ENCODE results near the gene UGT1A5. TPM values are rescaled to one million over a fixed set of nuclear protein-coding genes. Genes with fewer than 3 reads are reported as not detected.

The UGT1A5 gene
- polyA plus RNA-seq, 3 donors: not detected

DNA sequence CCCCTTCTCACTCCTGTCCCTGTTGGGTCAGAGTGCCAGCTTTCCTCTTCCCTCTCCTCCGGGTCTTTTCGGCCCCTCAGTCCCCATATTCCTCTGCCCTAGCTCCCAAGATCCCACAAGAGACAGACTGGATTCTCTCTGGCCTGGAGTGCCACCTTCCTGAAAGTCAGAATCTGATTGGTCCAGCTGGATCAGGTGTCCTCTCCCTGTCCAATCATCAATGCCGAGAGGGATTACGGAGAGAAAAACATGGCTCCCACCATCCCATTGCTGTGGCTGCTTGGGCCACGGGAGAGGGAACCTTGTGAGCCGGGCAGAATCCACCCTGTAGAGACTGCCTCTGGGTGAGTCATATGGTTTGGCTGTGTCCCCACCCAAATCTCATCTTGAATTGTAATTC, 62.7 kb downstream of the UGT1A5 start:
- DNase-seq (ENCODE audit: low read depth in 3 of 3, low spot score in 2 of 3): no peak

DNA sequence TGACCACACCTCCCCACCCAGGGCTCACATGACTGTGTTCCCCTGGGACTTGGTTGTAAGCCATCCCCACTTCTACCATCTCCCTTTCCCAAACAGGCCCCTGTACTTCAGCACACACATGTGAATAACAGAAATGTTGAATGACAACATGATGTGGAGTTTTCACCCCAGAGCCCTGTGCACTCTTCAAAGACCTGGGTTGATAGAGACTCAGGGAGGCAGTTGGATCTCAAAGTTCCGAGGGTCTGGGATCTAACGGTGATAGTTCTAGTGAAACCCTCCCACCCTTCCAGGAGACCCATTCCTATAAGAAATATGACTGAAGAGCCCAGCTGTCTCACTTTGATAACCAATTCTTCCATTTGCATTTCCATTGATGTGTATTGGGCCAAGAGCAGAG, 65.3 kb downstream of the UGT1A5 start, which contains the start of gene MROH2A:
TSS of gene MROH2A (plus strand) at position 301 of the 400 bp plus-strand sequence. CDS start 1,029 bp downstream, outside the sequence.
- no peak for DNase-seq (ENCODE audit: low read depth in 3 of 3, low spot score in 2 of 3)

DNA sequence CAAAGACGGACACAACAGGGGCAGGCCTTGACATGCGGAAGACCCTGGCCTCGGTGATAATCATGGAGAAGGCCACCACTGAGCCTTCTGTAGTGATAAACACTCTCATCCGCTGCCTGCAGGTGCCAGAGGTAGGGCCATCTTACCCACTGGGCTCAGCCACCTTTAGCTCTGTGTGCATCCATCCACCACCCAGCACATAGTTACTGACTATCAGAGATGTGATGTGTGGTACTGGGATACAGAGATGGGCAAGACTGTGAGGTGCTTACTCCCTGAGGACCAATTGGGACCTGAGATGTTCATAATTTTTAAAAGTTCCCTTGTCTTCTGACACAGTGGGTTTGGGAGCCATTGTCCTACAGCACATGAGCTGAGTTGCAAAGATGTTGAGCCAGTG, 67.0 kb downstream of the UGT1A5 start:
- no peak for DNase-seq (ENCODE audit: low read depth in 3 of 3, low spot score in 2 of 3)

DNA sequence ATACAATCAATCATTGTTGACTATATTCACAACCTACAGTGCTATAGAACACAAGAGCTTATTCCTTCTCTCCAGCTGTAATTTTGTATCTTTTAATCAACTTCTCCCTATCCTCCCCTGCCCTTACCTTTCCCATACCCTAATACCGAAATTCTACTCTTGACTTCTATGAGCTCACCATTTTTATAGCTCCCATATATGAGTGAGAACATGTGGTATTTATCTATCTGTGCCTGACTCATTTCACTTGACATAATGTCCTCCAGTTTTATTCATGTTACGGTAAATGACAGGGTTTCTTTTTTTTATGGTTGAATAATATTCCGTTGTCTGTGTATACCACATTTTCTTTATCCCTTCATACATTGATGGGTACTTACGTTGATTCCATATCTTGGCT, 68.1 kb downstream of the UGT1A5 start:
- no peak for DNase-seq (ENCODE audit: low read depth in 3 of 3, low spot score in 2 of 3)

DNA sequence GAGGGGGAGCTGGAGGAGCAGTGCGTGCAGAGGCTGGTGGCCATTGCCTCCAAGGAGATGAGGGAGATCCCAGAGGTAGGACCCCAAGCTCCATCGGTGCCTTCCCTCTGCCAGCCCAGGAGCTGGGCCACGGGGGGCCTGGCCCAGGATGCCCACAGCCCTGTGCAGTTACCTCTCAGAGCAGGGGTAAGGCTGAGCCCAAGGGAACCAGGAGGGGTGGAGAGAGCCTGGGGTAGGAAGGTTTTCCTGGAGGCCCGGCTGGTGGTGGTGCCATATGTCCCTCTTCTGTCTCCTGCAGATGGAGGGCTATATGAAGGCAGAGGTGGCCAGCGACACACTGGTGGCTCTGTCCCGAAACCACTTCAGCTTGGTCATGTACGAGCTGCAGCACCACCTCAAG, 76.8 kb downstream of the UGT1A5 start:
- no peak for DNase-seq (ENCODE audit: low read depth in 3 of 3, low spot score in 2 of 3)

DNA sequence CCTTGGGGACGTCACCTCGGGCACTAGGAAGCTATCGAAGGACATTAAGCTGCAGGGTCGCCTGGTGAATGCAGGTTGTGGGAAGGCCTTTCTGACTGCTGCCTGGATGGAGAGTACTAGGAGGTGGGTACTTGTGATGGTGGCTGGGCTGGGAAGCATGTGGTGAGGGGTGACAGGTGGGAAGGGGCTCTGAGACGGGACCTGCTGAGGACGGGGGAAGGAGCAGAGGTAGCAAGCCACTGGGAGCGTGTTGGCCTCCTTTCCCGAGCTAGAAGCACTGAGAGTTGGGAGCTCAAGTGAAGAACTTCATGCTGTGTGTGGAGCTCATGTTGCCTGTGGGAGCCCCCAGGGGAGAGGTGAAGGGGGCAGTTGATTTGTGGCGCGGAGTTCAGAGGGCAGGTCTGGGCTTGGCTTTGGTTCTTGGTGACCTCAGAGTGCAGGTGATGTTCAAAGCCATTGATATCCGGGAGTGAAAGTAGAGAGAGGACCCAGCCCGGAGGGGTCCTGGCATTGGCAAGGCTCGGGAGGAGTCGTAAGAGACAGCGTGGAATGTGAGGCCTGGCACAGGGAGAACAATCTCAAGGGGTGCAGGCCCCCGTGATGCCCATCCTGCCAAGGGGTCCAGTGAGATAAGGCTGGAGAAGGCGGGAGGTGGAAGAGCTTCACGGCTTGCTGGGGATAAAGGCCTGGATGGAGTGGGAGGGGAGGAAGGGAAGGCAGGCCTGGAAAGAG, 78.6 kb downstream of the UGT1A5 start:
- DNase-seq (ENCODE audit: low read depth in 3 of 3, low spot score in 2 of 3): no peak

DNA sequence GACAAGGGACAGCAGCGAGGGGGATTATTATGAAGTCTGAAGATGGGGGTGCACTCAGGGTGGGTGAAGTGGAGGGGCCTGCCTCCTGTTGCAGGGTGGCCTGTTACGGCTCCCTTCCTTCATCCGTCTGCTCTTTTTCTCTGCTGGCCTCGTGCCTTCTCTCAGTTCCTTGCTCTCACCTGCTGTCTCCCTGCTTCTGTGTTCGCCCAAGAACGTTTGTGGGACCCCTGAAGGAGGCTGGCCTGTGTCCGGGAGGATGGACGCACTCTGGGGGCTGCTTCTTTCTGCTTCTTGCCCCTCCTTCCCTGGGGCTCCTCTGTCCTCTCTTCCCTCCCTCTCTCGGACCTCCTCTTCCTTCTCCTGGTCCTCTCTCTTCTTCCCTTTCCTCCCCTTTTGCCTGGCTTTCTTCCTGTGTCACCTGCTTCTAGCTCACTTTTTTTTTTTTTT, 79.2 kb downstream of the UGT1A5 start:
- no peak for DNase-seq (ENCODE audit: low read depth in 3 of 3, low spot score in 2 of 3)

DNA sequence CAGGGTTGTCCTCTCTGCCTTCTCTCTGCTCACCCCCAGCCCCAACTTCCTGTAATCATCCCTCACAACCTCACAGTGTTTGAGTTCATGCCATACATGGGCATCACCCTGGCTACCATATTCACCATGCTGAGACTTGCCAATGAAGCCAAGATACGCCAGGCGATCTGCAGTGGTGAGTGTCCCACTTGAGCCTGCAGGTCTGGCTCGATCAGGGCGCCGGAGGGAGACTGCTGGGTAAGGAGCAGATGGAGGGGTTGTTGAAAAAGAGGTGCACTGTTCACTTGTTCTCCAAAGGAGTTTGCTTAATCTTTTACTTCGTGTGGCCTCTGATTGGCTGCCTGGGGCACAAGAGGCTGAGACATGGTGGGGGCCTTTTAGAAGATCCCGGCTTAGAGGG, 80.0 kb downstream of the UGT1A5 start:
- DNase-seq (ENCODE audit: low read depth in 3 of 3, low spot score in 2 of 3): no peak

DNA sequence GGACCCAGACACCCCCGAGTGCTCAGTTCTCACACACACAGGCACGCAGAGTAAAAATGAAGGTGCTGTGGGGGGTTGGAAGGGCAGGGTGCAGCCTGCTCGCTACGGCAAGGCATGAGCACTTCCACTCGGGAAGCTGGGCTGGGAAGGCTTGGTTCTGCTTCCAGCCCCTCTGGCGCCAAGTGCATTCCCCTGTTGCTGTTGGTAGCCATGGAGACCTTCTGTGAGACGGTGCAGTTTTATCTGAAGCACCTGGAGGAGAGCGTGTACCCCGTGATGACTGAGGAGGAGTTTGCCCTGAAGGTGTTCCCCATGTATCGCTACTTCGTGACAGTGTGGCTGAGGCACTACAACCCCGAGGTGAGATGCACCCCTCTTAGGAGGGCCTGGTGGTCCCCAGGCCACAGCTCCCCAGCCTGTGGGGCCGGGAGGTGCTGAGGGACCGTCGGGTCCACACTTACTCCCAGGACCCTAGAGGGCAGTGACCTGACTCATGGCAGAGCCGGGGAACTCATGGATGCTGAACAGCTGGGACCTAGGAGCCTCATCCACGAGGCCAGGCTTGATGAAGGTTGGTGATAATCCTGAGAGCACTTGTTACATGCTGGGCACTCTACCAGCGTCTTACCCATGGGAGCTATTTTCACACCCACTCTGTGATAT, 80.9 kb downstream of the UGT1A5 start:
- DNase-seq (ENCODE audit: low read depth in 3 of 3, low spot score in 2 of 3): no peak

DNA sequence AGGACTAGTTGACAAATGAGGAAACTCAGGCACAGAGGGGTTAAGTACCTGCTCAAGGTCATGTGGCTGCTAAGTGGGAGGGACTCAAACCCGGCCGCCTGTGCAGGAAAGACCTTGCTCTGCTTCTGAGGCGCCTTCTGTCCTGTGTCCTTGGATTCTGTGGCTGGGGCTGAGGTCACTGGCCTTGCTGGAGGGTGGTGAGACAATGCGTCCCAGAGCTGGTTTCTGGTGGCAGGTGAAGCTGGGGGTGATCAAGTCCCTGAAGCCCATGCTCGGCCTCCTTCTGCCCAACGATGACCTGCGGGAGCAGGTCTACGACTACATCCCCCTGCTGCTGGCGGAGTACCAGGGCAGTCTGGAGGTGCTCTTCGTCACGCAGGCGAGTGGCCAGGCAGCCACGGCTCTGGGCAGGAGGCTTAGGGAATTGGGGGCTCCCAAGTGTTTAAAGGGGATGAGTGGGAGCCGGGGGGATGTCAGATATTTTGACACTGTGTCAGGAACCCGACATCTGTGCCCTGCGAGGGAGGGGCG, 81.5 kb downstream of the UGT1A5 start:
- no peak for DNase-seq (ENCODE audit: low read depth in 3 of 3, low spot score in 2 of 3)

DNA sequence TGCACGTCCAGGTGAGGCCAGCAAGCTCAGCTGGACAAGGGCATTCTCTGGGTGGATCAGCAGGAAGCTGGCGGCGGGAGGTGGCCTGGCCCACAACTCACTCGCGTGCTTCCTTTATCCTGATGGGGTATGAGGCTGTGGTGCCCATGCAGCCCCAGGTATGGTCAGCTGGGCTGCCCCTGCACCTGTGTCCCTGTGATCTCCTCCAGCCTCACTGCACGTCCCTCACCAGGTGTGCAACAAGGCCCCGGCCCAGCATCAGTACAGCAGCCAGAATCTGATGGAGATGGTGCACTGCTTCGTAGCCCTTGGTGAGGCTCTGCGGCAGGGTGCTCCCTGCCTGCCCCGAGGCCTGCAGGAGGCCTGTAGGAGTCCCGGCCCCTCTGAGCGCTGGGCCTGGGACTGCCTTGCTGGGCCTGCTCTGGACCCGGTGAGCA, 83.0 kb downstream of the UGT1A5 start:
- no peak for DNase-seq (ENCODE audit: low read depth in 3 of 3, low spot score in 2 of 3)

DNA sequence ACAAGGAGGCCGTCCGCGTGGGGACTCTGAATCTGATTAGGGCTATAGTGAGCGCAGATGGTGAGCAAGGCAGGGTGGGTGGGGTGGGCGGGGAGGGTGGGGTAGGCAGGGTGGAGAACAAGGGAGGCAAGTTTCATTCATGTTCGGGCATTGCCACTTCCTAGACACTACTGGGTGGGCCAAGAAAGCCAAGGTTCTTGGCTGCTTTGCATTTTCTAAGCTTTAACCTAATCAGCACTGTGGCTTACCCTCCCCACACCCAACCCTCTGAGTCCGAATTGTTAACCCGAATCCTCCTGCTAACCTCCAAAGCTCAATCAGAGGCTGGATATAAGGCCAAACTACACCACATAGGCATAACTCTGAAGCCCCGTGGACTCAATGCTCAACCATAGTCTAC, 83.5 kb downstream of the UGT1A5 start:
- DNase-seq (ENCODE audit: low read depth in 3 of 3, low spot score in 2 of 3): no peak

DNA sequence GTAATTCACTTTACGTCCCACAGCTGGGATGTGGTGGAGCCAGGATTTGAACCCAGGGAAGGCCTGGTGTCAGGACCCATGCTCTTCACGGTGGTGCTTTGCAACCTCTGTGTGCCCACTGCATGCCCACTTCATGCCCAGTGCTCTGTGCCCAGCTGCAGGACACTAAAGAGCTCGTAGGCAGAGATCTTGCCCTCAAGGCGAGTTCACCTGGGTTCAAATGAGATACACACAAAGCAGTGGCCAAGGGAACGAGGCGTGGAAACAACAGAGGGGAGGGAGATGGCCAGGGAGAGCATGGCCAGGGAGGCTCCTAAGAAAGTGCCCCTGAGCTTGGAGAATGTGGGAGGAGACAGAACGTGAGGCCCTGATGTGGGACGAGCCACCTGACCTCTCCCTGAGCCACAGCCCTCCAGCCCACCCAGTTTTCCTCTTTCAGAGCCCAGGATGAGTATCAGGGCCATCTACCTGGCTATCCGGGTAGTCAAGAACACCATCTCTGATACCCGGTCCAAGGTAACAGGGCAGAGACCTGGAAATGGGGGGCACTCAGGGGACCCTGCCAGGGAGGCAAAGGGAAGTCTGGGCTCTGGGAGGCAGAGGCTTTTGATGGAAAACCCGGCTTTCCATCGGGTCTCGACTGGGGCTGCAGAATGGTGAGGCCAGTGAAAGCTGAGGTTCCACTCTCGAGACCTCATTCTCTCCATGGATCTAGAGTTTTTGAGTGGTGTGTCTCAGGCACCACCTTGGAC, 85.8 kb downstream of the UGT1A5 start:
- DNase-seq (ENCODE audit: low read depth in 3 of 3, low spot score in 2 of 3): no peak

DNA sequence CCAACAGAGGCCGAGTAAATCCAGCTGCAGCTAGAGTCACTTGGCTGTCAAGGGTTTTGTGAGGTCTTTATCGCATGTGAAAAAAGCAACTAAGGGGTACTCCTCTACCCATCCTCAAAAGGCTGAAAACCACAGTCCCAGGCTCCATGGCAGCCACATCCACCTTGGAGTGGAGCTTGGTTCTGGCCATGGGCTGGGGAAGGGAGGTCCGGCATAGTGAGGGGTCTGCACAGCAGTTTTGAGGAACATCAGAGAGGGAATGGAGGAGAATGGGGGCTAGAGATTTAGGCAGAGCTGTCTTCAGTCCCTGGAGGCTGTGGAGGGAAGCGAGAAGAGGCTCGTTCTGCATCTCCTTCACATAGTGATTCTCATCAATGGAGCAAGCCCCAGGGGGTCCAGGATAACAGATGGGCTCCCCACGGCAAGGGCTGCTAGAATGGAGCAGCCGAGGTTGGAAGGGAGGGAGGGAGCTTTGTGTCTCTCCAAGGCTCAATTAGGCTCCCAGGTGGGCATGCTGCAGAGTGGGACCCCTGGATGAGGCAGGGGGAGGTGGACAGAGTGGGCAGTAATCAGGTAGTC, 86.5 kb downstream of the UGT1A5 start:
- no peak for DNase-seq (ENCODE audit: low read depth in 3 of 3, low spot score in 2 of 3)

DNA sequence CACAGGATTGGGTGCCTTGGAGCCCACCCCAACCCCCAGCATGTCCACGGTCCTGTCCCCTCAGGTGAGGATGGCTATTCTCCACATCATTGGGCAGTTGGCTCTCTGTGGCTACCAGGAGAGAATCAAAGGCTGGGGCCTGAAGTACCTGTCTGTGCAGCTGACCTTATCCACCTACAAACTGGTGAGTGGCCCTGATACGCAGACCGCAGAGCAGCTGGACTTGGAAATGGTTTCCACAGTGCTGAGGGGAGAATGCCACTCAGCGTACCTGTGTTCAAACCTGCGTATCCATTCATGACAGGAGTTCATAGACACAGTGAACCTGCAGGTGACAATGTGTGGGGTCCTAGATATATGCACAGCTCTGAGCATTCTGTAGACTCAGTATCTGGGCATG, 87.0 kb downstream of the UGT1A5 start:
- DNase-seq (ENCODE audit: low read depth in 3 of 3, low spot score in 2 of 3): no peak

DNA sequence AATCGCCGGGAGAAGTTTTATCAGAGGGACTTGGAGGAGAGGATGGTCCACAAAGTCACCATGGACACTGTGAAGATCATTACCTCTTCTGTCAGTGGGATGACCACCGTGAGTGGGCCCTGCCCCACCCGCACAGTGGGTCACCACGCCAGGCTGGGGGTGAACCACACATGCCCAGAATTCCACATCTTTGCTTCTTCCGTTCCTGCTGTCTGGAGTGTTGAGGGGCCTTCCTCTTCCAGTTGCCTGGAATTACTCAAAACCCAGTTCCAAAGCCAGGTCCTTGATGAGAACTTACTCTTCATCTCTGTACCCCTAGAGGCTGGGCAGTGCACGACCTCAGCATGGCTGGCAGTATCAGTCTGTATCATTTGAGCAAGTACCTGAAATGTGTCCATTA, 87.5 kb downstream of the UGT1A5 start:
- DNase-seq (ENCODE audit: low read depth in 3 of 3, low spot score in 2 of 3): no peak

DNA sequence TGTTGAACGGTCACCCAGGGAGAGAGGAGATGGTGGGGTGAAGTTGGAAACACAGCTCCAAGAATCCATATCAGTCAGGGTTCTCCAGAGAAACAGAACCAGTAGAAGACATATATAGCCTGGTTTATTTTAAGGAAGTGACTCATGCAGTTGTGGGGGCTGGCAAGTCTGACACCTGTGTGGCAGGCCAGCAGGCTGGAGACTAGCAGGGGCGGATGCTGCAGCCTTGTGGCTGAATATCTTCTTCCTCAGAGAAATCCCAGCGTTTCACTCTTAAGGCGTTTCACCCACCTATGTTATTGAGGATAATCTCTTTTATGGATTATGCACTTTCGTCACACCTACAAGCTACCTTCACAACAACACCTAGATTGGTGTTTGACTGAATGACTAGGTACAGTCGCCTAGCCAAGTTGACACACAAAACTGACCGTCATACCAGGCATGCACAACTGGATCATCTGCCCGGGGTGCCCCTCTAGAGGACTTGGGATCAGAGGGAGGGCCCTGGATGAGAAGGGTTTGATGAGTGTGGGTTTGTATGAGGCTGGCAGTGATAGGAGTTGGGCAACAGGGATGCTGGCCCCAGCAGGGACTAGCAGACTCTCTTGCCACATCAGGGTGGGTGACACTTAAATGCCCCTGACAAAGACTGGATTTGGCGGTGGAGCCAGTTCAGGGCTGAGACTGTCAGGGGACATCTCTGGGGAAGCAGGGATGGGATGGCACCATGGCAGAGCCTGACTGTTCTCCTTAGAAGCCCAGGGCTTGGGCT, 88.8 kb downstream of the UGT1A5 start:
- DNase-seq (ENCODE audit: low read depth in 3 of 3, low spot score in 2 of 3): no peak

DNA sequence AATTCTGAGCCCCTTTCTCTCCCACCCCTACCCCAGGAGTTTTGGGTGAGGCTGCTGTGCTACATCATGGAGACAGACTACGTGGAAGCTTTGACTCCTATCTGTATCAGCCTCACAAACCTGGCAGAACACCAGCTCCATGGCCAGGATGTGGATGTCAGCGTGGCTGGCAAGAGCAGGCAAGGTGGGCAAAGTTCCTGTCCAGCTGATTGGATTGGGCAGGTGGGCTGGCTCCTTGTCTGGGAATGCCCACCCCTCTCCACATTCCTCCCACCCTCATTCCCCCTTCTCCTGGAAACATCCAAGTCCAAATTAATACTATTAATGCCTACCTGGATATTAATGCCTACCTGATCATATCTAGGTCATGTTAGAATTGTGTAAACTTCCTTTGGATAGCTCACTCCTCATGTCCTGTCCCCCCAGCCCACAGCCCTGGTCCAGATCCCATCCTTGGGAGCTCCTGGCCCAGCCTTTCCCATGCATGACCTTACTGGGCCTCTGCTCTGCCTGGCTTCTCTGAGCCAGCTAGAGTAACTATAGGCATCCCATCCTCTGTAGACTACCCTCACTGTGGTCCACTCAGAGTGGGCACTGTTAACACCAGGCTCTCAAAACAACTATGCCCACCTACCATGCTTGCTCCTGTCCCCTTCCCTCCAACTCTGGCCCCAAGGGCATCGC, 89.6 kb downstream of the UGT1A5 start:
- DNase-seq (ENCODE audit: low read depth in 3 of 3, low spot score in 2 of 3): no peak

DNA sequence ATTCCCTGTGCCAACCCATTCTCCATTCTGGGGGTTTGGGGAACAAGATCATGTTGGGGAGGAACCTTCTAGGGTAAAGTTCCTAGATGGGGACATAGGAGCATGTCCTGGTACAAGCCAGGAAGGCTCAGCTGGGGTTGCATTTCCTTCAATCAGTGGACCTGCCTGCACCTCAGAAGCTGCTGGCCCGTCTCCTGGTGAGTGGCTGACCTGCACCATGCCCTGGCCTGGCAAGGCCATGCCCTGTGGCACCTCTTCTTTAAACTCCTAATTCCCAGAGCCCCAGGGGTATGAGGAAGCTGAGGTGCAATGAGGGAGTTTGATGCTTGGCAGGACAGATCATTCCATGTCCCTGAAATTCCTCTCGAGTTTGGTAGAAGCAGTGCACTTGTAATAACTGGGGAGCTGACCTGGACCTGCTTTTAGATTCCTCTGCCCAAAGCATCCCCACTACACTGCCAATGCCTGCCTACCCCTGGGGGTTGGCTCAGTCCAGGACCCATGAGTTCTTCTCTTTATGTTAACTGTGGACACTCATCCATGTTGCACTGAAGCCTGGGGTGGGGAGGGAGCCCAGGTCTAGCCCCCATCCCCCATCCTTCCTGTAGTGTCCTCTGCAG, 90.7 kb downstream of the UGT1A5 start:
- no peak for DNase-seq (ENCODE audit: low read depth in 3 of 3, low spot score in 2 of 3)

Measured in right renal cortex interstitium (tissue), 3 donors.